ENCODE measurements around the gene VASH1. TPM values are rescaled to one million over a fixed set of nuclear protein-coding genes. Genes with fewer than 3 reads are reported as not detected.

Gene VASH1
- total and polyA plus RNA-seq, 2 of the 13 experiments (the other 11 are each of a cell fraction or from before 2014, with no cell fraction given): 0.11 to 0.24 TPM

- TF ChIP-seq POLR2AphosphoS2 (IDR thresholded peaks at IDR 0.05; ENCODE audit: low read depth, low read length) (no peak), KDM6A (CRISPR knock-in tag; IDR thresholded peaks at IDR 0.05; ENCODE audit: low read depth) (no peak), ZNF234 (CRISPR knock-in tag; conservative IDR thresholded peaks at IDR 0.05) (no peak), POLR2A (IDR thresholded peaks at IDR 0.05; ENCODE audit: insufficient read depth in 1 of 2, low read depth in 2 of 2, low read length in 2 of 2) (no peak), FUBP1 (CRISPR knock-in tag; IDR thresholded peaks at IDR 0.05; ENCODE audit: borderline replicate concordance) (no peak), ZNF629 (CRISPR knock-in tag; conservative IDR thresholded peaks at IDR 0.05) (no peak), ZNF83 (CRISPR knock-in tag; IDR thresholded peaks at IDR 0.05; ENCODE audit: borderline replicate concordance) (no peak), ZNF484 (CRISPR knock-in tag; IDR thresholded peaks at IDR 0.05; ENCODE audit: borderline replicate concordance, low read depth) (no peak), EED (CRISPR knock-in tag; IDR thresholded peaks at IDR 0.05) (no peak), ZNF34 (CRISPR knock-in tag; IDR thresholded peaks at IDR 0.05; ENCODE audit: borderline replicate concordance) (no peak), BCL6 (CRISPR knock-in tag; IDR thresholded peaks at IDR 0.05) (no peak), CEBPZ (IDR thresholded peaks at IDR 0.05; ENCODE audit: low read length) (no peak), ZNF746 (CRISPR knock-in tag; IDR thresholded peaks at IDR 0.05) (no peak), EEA1 (CRISPR knock-in tag; IDR thresholded peaks at IDR 0.05; ENCODE audit: borderline replicate concordance) (no peak)
- TF ChIP-seq, protein P1, sequence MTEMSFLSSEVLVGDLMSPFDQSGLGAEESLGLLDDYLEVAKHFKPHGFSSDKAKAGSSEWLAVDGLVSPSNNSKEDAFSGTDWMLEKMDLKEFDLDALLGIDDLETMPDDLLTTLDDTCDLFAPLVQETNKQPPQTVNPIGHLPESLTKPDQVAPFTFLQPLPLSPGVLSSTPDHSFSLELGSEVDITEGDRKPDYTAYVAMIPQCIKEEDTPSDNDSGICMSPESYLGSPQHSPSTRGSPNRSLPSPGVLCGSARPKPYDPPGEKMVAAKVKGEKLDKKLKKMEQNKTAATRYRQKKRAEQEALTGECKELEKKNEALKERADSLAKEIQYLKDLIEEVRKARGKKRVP (CRISPR knock-in tag; IDR thresholded peaks at IDR 0.05): no peak
- no peak overlapping the region for H3K9ac ChIP-seq (ENCODE audit: insufficient read depth, low read depth, low read length)
- no peak overlapping the region for H2AFZ ChIP-seq (ENCODE audit: low read length)
- H3K36me3 ChIP-seq (replicated peaks in 1 of 2; ENCODE audit: control insufficient read depth in 1 of 2, insufficient read depth in 2 of 2, low read length in 2 of 2): no peaks in the 10 kb centered on the region
- DNase-seq (ENCODE audit: low spot score) (no peak), FAIRE-seq (no peak), ATAC-seq (no peak)
- H4K20me1 ChIP-seq (ENCODE audit: insufficient read depth, low read length): no peaks in the 10 kb centered on the region
- BruUV-seq (replicated peaks): TSS peak; percentile 65
- peaks cover 57% of the 10 kb centered on the region for H3K4me1 ChIP-seq (ENCODE audit: insufficient read depth, low read length)
- in situ Hi-C loops (cut with HindIII; ENCODE audit: extremely low pct_ligation_motif_present, low pct_unique_long_range_greater_than_20kb) (no loop called here), intact Hi-C loops (cut with micrococcal nuclease; ENCODE audit: unreplicated experiment) (no loop called here)
- H3K4me3 ChIP-seq (replicated peaks in 1 of 3; ENCODE audit: insufficient read depth in 1 of 3, low read depth in 2 of 3, low read length in 3 of 3): 0 out of 6 replicates have a peak overlapping the region, but pooled peaks of 1 of the 3 experiments have one; percentile 53
- peak overlapping the region; percentile 92; the same call in 1 of the 2 replicates for H3K4me2 ChIP-seq (ENCODE audit: low read depth, low read length)
- no peaks in the 10 kb centered on the region for H3K9me3 ChIP-seq (ENCODE audit: low read length)
- no peaks in the 10 kb centered on the region for H3K79me2 ChIP-seq (ENCODE audit: insufficient read depth, low read length)
- H3K27me3 ChIP-seq (ENCODE audit: control insufficient read depth in 1 of 2, insufficient read depth in 2 of 2, low read length in 2 of 2): no peaks in the 10 kb centered on the region
- no peak overlapping the region for H3K27ac ChIP-seq (ENCODE audit: extremely low read length, insufficient read depth, low read length)
- 61% methylated on average over 3 of the region's 3 CpGs for WGBS (ENCODE audit: low lambda C conversion rate)
- ChIA-PET POLR2A (interaction anchor here (1.4 to 6.4 kb wide), 2 partner anchors 16 to 22 kb away, joined by 5 to 62 read pairs; partner anchors contain the start of gene ANGEL1), CTCF (ENCODE audit: low intra/inter-chr PET ratio, low total read pairs) (no interaction called here)
Measured at GRCh38 chr14:76829013-76829365, 67.7 kb downstream of the VASH1 start.
